A673 (cell line): ENCODE results near the gene ZSWIM3. TPM values are rescaled to one million over a fixed set of nuclear protein-coding genes. Genes with fewer than 3 reads are reported as not detected.
A peak's percentile ranks its signal among the peaks of the same experiment; 100 is the strongest.

Experiments used
- BruUV-seq: library from RNA; stranded (reverse); fragments of 400-500 nt; replicated peaks from 2 replicates; lab custom pipeline; 2021; lab: Mats Ljungman, UMichigan
- CTCF ChIA-PET: fragments of 300-600 bp; sonication (Branson Sonifier 250); formaldehyde crosslinking; loops from one replicate; lab custom pipeline; 2022; ENCODE audit warnings: antibody characterized with exemption; lab: Charles Lee
- POLR2A ChIA-PET: fragments of 300-600 bp; sonication (Branson Sonifier 250); formaldehyde crosslinking; loops from one replicate; lab custom pipeline; 2022; ENCODE audit warnings: antibody characterized with exemption; ENCODE audit not compliant: low non-redundant PET; lab: Charles Lee
- DNase-seq: peaks from one replicate; pipeline ENCODE4 v3.0.0-alpha.2; 2015; ENCODE audit warnings: low spot score
- H3K27ac ChIP-seq: fragments of 200-600 bp; sonication (generic); 2 replicates; pipeline ENCODE4 v1.5.1; 2016; ENCODE audit warnings: mixed run types, low read depth, mild to moderate bottlenecking, mixed read lengths, antibody characterized with exemption, low read length; ENCODE audit not compliant: poor library complexity, severe bottlenecking
- H3K27me3 ChIP-seq: fragments of 200-600 bp; sonication (generic); replicated peaks from 2 replicates; pipeline ENCODE4 v1.6.1; 2017; ENCODE audit warnings: mixed run types, low read depth, mild to moderate bottlenecking, mixed read lengths, antibody characterized with exemption, low read length; ENCODE audit not compliant: insufficient read depth, poor library complexity
- H3K36me3 ChIP-seq: fragments of 200-600 bp; sonication (generic); 2 replicates; pipeline ENCODE4 v1.6.1; 2016; ENCODE audit warnings: mixed run types, mild to moderate bottlenecking, mixed read lengths, antibody characterized with exemption, low read length; ENCODE audit not compliant: insufficient read depth, poor library complexity, severe bottlenecking
- H3K4me1 ChIP-seq: fragments of 200-600 bp; sonication (generic); 2 replicates; pipeline ENCODE4 v1.6.1; 2017; ENCODE audit warnings: mixed run types, mild to moderate bottlenecking, mixed read lengths, antibody characterized with exemption, low read length; ENCODE audit not compliant: insufficient read depth, poor library complexity, severe bottlenecking
- H3K4me3 ChIP-seq: fragments of 200-600 bp; sonication (generic); 2 replicates; pipeline ENCODE4 v1.5.1; 2016; ENCODE audit warnings: low read depth, mixed run types, mild to moderate bottlenecking, mixed read lengths, low read length; ENCODE audit not compliant: poor library complexity, severe bottlenecking
- H3K9me3 ChIP-seq: fragments of 200-600 bp; sonication (generic); 2 replicates; pipeline ENCODE4 v1.6.1; 2016; ENCODE audit warnings: mixed run types, low read depth, mild to moderate bottlenecking, mixed read lengths, antibody characterized with exemption, low read length; ENCODE audit not compliant: poor library complexity, severe bottlenecking
- EZH2 ChIP-seq: fragments of 200-600 bp; sonication (generic); IDR thresholded peaks from 2 replicates; pipeline ENCODE4 v1.6.1; 2017; ENCODE audit warnings: borderline replicate concordance, low read depth, mild to moderate bottlenecking, mixed read lengths, antibody characterized with exemption, low read length; ENCODE audit not compliant: poor library complexity, severe bottlenecking
- intact Hi-C: fragments of 100-400 bp; cut with micrococcal nuclease; formaldehyde crosslinking; loops from one replicate; pipeline ENCODE4 v1.10.0; 2022; ENCODE audit not compliant: unreplicated experiment
- total RNA-seq: library from RNA; stranded (reverse); gene quantifications from 2 replicates; pipeline ENCODE4 v1.2.3, GENCODE V29; 2021
- TF ChIP-seq, protein P1 (sequence below): fragments of 300-800, 200-600 bp; sonication (generic); conservative IDR thresholded peaks from 2 replicates; pipeline ENCODE4 v1.5.1; 2017; ENCODE audit warnings: low read depth, mild to moderate bottlenecking, antibody characterized with exemption, low read length, moderate library complexity, mixed read lengths

ZSWIM3 gene
- total RNA-seq, 1 experiment from 2014 or later = 2.6 TPM

DNA sequence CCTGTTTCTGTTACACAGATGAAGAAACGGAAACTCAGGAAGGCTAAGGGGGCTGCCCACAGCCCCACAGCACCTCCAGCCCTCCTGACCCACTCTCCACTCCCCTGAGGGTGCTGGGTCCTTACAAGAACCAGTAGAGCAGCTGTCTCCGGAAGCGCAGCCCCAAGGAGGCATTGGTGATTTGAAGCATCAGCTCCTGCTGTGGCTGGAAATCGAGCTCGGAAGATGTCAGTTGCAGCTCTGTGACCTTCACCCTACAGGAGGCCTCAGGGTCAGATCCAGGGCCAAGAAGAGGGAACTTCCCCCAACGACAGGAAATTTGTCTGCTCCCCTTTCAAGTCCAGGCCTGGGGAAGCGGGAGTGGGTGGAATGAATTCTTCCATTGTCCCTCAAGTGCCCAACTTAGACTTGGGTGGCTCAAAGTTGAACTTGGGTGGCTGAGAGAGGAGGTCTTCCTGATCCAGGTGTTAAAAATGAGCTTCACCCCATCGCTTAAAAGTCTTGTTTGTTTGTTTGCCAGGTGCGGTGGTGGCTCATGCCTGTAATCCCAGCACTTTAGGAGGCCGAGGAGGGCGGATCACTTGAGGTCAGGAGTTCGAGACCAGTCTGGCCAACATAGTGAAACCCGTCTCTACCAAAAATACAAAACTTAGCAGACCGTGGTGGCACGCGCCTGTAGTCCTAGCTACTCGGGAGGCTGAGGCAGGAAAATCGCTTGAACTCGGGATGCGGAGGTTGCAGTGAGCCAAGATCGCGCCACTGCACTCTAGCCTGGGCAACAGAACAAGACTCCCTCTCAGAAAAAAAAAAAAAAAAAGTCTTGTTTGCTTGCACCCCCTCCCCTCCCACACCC, 52.6 kb downstream of the ZSWIM3 start:
- TF ChIP-seq EZH2 = no peak
- TF ChIP-seq, protein P1, sequence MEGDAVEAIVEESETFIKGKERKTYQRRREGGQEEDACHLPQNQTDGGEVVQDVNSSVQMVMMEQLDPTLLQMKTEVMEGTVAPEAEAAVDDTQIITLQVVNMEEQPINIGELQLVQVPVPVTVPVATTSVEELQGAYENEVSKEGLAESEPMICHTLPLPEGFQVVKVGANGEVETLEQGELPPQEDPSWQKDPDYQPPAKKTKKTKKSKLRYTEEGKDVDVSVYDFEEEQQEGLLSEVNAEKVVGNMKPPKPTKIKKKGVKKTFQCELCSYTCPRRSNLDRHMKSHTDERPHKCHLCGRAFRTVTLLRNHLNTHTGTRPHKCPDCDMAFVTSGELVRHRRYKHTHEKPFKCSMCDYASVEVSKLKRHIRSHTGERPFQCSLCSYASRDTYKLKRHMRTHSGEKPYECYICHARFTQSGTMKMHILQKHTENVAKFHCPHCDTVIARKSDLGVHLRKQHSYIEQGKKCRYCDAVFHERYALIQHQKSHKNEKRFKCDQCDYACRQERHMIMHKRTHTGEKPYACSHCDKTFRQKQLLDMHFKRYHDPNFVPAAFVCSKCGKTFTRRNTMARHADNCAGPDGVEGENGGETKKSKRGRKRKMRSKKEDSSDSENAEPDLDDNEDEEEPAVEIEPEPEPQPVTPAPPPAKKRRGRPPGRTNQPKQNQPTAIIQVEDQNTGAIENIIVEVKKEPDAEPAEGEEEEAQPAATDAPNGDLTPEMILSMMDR = no peak
- H3K27ac ChIP-seq = no peak overlapping the region
- CTCF ChIA-PET = no interaction called here
- no peaks in the 10 kb centered on the region for H3K9me3 ChIP-seq
- H3K27me3 ChIP-seq = no peaks in the 10 kb centered on the region
- BruUV-seq = no TSS peak
- H3K4me1 ChIP-seq = peaks cover 17% of the 10 kb centered on the region
- DNase-seq = no peak
- H3K36me3 ChIP-seq = peaks cover 19% of the 10 kb centered on the region
- POLR2A ChIA-PET = no interaction called here
- peak overlapping the region; percentile 63 for H3K4me3 ChIP-seq
- intact Hi-C loops = loop anchor here (1.0 kb wide), 1 partner anchor 23 kb away; no protein-coding TSS in a partner anchor

DNA sequence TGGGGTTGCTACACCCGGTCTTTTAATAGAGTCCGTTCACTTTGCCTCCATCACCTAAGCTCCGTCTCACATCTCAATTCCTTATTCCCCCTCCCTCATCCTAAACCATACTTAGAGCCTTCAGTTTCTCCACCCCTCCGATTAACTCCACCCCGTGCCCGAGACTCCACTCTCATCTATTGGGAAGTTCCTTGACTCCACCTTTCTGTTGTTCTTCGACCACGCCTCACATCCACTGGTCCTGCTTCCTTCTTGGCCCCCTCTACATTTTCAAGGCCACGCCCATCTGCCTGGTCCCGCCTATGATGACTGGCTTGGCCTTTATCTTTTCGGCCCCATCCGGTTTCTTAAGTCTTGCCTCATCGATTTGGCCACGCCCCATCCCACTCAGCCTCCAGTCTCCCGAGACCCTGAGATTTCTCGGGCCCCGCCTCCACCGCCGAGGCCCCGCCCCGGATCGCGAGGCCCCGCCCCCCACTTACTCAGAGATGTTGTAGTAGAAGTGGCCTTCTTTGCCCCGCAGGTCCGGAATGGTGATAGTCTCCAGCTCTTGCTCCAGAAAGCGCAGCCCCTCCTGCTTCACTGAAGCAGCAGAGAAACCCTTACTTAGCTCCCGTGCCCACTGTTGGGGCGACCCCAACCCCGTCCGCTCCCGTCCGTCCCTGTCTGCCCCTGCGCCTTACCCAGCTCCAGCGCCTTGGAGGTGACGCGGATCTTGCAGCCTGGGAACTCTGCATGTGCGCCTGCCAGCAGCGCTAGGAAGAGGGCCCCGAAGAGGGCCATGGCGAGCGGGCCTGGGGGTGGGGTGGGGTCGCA, 53.5 kb downstream of the ZSWIM3 start:
- Histone ChIP-seq H3K9me3 (no peaks in the 10 kb centered on the region), H3K36me3 (peaks cover 14% of the 10 kb centered on the region), H3K27ac (peak overlapping the region; percentile 81), H3K4me3 (peak overlapping the region; percentile 63), H3K27me3 (no peaks in the 10 kb centered on the region), H3K4me1 (peaks cover 17% of the 10 kb centered on the region)
- TF ChIP-seq, protein P1 = no peak
- TF ChIP-seq EZH2 = no peak
- DNase-seq = peak; percentile 100
- ChIA-PET POLR2A (interaction anchor here (0.6 kb wide), 1 partner anchor 19 kb away, joined by 5 read pairs; no protein-coding TSS in a partner anchor), CTCF (no interaction called here)
- intact Hi-C loops = loop anchor here (1.0 kb wide), 1 partner anchor 22 kb away; no protein-coding TSS in a partner anchor
- no TSS peak for BruUV-seq

DNA sequence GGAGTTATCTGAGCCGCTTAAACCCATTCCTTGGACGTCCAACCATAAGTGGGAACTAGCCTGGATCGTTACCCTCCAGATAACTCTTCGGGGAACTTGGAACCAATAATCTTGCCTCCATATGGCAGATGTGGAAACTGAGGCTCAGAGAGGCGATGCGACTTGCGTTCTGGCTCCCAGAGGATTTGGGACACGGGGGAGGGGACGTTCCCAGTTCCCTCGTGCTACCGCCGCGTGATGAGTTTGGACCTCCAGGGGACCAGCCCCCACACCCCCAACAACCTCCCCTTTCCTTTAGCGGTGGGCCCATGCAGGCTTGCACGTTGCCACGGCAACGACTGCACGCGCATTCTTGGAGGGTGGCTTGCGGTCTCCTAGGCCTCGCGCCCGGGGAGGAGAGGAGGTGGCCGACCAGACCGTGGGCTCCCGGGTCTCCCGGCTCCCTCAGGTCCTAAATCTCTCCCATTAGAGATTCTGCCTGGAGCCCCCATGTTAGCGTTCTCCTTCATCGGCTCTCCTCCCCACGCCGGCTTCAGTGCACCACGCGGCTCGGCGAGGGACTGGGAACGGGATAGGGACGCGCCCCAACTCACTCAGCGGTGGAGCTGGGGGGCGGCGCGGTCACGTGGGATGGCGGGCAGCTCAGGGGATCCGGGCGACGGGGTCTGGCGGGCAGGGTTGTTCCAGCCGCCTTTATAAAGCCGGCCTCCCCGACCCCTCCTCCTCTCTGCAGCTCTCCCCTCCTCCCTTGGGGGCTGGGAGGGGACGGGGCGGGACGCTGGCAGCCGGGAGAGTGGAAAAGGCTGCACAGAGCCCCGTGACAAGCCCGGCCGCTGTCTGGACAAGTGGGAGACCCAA, 54.3 kb downstream of the ZSWIM3 start, which contains the start of gene PLTP:
Gene PLTP, minus strand, starts transcription at position 670 of the 858 bp plus-strand sequence. CDS start 703 bp downstream, outside the sequence.
- Histone ChIP-seq H3K4me3 (peak within 1 kb of the TSS; percentile 63), H3K4me1 (peaks cover 17% of the 10 kb centered on the region), H3K36me3 (peaks cover 9% of the 10 kb centered on the region), H3K27ac (peak within 1 kb of the TSS; percentile 81), H3K27me3 (no peaks in the 10 kb centered on the region), H3K9me3 (no peaks in the 10 kb centered on the region)
- intact Hi-C loops = no loop called here
- BruUV-seq = TSS peak; percentile 94
- POLR2A ChIA-PET = interaction anchor here (0.6 kb wide), 1 partner anchor 20 kb away, joined by 5 read pairs; no protein-coding TSS in a partner anchor
- no peak for TF ChIP-seq EZH2
- TF ChIP-seq, protein P1 = no peak
- DNase-seq = peak; percentile 77
- CTCF ChIA-PET = interaction anchor here (0.5 kb wide), 1 partner anchor 90 kb away, joined by 3 read pairs; no protein-coding TSS in a partner anchor
